ENCODE results near the gene ERAL1.

ERAL1 gene

DNA sequence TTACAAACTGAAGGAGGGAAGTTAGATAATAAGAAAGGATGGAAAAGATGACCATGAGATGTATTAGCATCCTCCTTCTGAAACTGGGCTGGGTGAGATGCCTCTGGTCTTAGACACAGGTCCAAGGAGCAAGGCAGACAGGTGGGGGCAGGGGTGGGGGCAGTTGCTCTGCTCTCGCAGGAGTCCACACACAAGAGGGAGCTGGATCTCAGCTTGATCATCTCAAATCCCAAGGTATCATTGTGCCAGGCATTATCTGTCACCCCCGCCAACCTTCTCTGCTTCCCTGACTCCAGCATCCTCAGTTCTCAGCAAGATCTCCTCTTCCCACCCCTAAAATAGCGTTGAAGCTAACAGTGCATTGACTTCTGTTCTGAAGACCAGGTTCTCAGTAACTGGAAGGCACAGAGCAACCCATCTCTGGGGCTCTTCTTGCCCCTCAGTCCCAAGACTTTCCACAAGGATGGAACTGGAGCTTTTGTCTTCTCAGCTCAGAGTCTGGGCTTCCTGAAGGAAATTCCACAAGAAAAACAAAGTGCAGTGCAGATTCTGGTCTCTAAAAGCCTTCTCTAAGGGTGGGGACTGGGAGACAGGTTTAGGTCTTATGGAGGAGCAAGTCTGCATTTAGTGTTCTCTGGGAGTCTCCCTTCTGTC is 41.1 kb downstream of the ERAL1 start:
- no peak for DNase-seq (ENCODE audit: low read depth)
- TF ChIP-seq CTCF (conservative IDR thresholded peaks at IDR 0.05; ENCODE audit: low read length), result no peak
- peak overlapping the region; percentile 79 for H3K4me3 ChIP-seq (ENCODE audit: low read length)

GRCh38 chr17:28896491-28896883 is 41.7 kb downstream of the ERAL1 start:
- no peak for TF ChIP-seq CTCF (conservative IDR thresholded peaks at IDR 0.05; ENCODE audit: low read length)
- H3K4me3 ChIP-seq (ENCODE audit: low read length), result peak overlapping the region; percentile 79
- DNase-seq (ENCODE audit: low read depth), result no peak

DNA sequence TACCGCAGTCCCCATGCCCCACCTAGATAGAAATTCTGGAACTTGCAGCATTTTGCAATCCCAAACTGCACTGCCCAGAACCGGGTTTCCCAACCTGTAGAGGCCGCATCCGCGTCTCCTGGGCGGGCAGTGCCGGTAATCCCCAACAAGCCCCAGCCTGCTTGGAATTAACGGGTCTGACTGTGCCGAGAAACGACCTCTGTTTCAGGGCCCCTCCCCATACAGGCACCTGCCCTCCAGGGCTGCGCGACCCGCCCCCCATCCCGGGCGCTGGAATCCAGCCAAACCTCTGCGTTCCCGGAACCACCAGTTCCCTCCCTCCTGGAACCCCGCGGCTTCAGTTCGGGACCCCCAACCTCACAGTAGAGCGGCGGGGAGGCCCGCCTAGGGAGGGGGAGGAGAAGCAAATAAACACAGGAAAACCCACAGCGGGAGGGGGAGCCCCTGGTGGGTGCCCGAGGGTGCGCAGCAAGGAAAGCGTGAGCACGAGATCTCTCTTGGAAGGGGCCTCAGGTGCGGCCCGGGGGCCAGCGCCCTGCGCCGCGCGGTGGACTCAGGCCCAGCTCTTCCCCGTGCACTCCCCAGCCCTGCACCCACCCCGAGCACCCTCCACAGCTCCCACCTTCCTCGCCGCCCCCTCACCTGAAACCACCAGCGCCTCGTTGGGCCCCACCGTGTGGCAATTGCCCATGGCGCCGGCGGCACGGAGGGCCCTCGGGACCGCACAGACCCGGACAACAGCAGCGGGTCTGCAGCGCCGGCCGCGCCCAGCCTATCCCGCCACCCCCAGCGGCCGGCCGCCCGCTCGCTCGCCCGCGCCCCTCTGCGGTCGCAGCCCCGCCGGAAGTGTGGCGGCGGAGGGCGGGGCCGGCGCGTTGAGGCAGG is 42.3 kb downstream of the ERAL1 start, which contains the start of gene FLOT2:
FLOT2 (minus strand) TSS at position 850 of the 885 bp plus-strand sequence; CDS start at position 691, 159 bp downstream.
- DNase-seq (ENCODE audit: low read depth), result peak; percentile 48
- H3K4me3 ChIP-seq (ENCODE audit: low read length), result peak within 1 kb of the TSS; percentile 79
- peak; percentile 45 for TF ChIP-seq CTCF (conservative IDR thresholded peaks at IDR 0.05; ENCODE audit: low read length)

- no peak for DNase-seq (ENCODE audit: low read depth)
- no peak for TF ChIP-seq CTCF (conservative IDR thresholded peaks at IDR 0.05; ENCODE audit: low read length)
- peak overlapping the region; percentile 79 for H3K4me3 ChIP-seq (ENCODE audit: low read length)
Observed at GRCh38 chr17:28897769-28898526, 43.1 kb downstream of the ERAL1 start.

- TF ChIP-seq CTCF (conservative IDR thresholded peaks at IDR 0.05; ENCODE audit: low read length), result no peak
- no peak overlapping the region for H3K4me3 ChIP-seq (ENCODE audit: low read length)
- no peak for DNase-seq (ENCODE audit: low read depth)
Observed at GRCh38 chr17:28898527-28898955, 43.7 kb downstream of the ERAL1 start.

GRCh38 chr17:28899212-28899815 is 44.5 kb downstream of the ERAL1 start:
- no peak for TF ChIP-seq CTCF (conservative IDR thresholded peaks at IDR 0.05; ENCODE audit: low read length)
- H3K4me3 ChIP-seq (ENCODE audit: low read length), result no peak overlapping the region
- no peak for DNase-seq (ENCODE audit: low read depth)

Measured in AG10803 (cell line).